ENCODE results near the gene PLPP3. TPM values are rescaled to one million over a fixed set of nuclear protein-coding genes. Genes with fewer than 3 reads are reported as not detected.

PLPP3 gene
- polyA plus RNA-seq, 1 of the 3 experiments (the other 2 are of a cell fraction), result 32.2 TPM

- WGBS (ENCODE audit: low lambda C conversion rate), result 90% methylated on average over 6 of the region's 6 CpGs
- Histone ChIP-seq H3K9ac (no peak overlapping the region), H3K4me1 (ENCODE audit: control insufficient read depth in 1 of 2, insufficient read depth in 2 of 2, low read depth in 1 of 2, low read length in 1 of 2) (peaks cover 0 to 62% of the 10 kb centered on the region in 2 experiments; a peak in 1 of 4 replicates), H3F3A (replicated peaks; ENCODE audit: insufficient read depth) (no peaks in the 10 kb centered on the region), H4K20me1 (ENCODE audit: insufficient read depth) (no peaks in the 10 kb centered on the region), H3K9me3 (no peaks in the 10 kb centered on the region), H3K4me3 (ENCODE audit: low read depth in 2 of 2, low read length in 1 of 2) (no peak overlapping the region), H3K36me3 (replicated peaks in 1 of 2; ENCODE audit: control insufficient read depth in 1 of 2, insufficient read depth in 2 of 2, low read length in 1 of 2) (peaks cover 16 to 90% of the 10 kb centered on the region in 2 experiments), H3K27me3 (ENCODE audit: insufficient read depth) (no peaks in the 10 kb centered on the region), H3K9me2 (no peaks in the 10 kb centered on the region), H3K27ac (ENCODE audit: low read depth in 2 of 2, low read length in 1 of 2) (peak overlapping the region in 1 of 2 experiments; percentile 40; a peak in 1 of 4 replicates), H3K79me2 (ENCODE audit: insufficient read depth) (no peaks in the 10 kb centered on the region), H3K4me2 (no peak overlapping the region), H2AFZ (ENCODE audit: low read depth) (no peak overlapping the region)
- DNase-seq, result no peak
- CTCF ChIA-PET, result no interaction called here
- TF ChIP-seq RAD21 (IDR thresholded peaks at IDR 0.05; ENCODE audit: low read length), result no peak
- no peak for TF ChIP-seq NRF1 (IDR thresholded peaks at IDR 0.05; ENCODE audit: low read depth, low read length)
- no peak for TF ChIP-seq TCF12 (IDR thresholded peaks at IDR 0.05)
- TF ChIP-seq REST (IDR thresholded peaks at IDR 0.05; ENCODE audit: low read depth, low read length), result no peak
- TF ChIP-seq FOSL2 (IDR thresholded peaks at IDR 0.05; ENCODE audit: borderline replicate concordance, low read depth), result no peak
- TF ChIP-seq, protein P1, sequence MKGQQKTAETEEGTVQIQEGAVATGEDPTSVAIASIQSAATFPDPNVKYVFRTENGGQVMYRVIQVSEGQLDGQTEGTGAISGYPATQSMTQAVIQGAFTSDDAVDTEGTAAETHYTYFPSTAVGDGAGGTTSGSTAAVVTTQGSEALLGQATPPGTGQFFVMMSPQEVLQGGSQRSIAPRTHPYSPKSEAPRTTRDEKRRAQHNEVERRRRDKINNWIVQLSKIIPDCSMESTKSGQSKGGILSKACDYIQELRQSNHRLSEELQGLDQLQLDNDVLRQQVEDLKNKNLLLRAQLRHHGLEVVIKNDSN (IDR thresholded peaks at IDR 0.05; ENCODE audit: borderline replicate concordance, low read depth), result no peak
- no peak for TF ChIP-seq CHD2 (IDR thresholded peaks at IDR 0.05; ENCODE audit: low read length, partially characterized antibody)
- TF ChIP-seq GATA2 (CRISPR knock-in tag; IDR thresholded peaks at IDR 0.05), result no peak
- no peak for TF ChIP-seq ELF1 (IDR thresholded peaks at IDR 0.05)
- no peak for TF ChIP-seq MXI1 (IDR thresholded peaks at IDR 0.05; ENCODE audit: low read depth, low read length)
- TF ChIP-seq POLR2AphosphoS5 (IDR thresholded peaks at IDR 0.05; ENCODE audit: low read depth, low read length), result no peak
- no peak for TF ChIP-seq SIN3A (IDR thresholded peaks at IDR 0.05; ENCODE audit: borderline replicate concordance, low read depth, low read length)
- no peak for TF ChIP-seq EP300 (IDR thresholded peaks at IDR 0.05; ENCODE audit: borderline replicate concordance in 1 of 2, low read depth in 1 of 2, low read length in 1 of 2)
- TF ChIP-seq GABPA (IDR thresholded peaks at IDR 0.05; ENCODE audit: low read depth), result no peak
- TF ChIP-seq JUND (IDR thresholded peaks at IDR 0.05), result no peak
- no peak for TF ChIP-seq MEF2A (IDR thresholded peaks at IDR 0.05; ENCODE audit: borderline replicate concordance, low read depth)
- TF ChIP-seq, protein P2, sequence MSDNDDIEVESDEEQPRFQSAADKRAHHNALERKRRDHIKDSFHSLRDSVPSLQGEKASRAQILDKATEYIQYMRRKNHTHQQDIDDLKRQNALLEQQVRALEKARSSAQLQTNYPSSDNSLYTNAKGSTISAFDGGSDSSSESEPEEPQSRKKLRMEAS (IDR thresholded peaks at IDR 0.05; ENCODE audit: low read depth), result no peak
- TF ChIP-seq TEAD4 (IDR thresholded peaks at IDR 0.05; ENCODE audit: borderline replicate concordance, insufficient read depth), result no peak
- POLR2A ChIA-PET, result interaction anchor here (0.6 kb wide), 1 partner anchor 21 kb away, joined by 3 read pairs; no protein-coding TSS in a partner anchor
Observed at GRCh38 chr1:56511364-56511763, 68.0 kb downstream of the PLPP3 start.

Measured in SK-N-SH (cell line).